HG02970 (cell line): ENCODE data around the gene TSBP1.
"Not testable (repeated sequence)": the region's sequence is repeated elsewhere in the genome, so short reads cannot be mapped to it uniquely, and the experiment has no call there.

Source experiments
- ATAC-seq: cut with Tn5 transposase; IDR thresholded peaks from one replicate; pipeline ENCODE4 v1.9.1; 2021; ENCODE audit warnings: mild to moderate bottlenecking, moderate library complexity, moderate number of reproducible peaks; ENCODE audit not compliant: unreplicated experiment, low FRiP score

Gene TSBP1

GRCh38 chr6:32291543-32291942 lies 80.2 kb downstream of the TSBP1 start:
- no peak for ATAC-seq

DNA sequence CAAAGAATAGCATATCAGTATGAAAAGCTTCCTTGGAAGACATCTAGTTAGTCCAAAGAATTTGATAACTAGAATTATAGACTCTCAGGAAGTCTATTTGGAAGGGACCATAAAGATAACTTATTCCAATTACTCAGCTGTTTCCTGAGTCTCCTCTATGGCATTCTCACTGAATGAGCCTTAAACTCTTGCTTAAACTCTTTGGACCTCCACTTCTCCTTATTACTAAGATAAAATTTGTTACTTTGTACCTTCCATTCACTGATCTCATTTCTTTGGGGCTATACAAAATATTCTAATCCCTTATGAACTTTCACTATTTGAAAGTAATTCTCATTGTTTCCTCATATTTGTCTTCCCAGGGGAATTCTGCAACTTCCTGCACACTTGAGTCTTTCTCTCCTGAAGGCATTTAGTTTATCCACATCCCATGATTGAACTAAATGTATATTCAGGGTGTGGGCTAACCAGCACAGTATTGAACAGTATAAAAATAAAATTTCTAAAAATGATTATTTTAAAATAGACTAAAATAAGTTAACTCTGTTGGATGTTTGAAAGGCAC lies 80.7 kb downstream of the TSBP1 start:
- ATAC-seq = no peak

GRCh38 chr6:32288426-32288825 lies 83.3 kb downstream of the TSBP1 start:
- ATAC-seq = no peak

DNA sequence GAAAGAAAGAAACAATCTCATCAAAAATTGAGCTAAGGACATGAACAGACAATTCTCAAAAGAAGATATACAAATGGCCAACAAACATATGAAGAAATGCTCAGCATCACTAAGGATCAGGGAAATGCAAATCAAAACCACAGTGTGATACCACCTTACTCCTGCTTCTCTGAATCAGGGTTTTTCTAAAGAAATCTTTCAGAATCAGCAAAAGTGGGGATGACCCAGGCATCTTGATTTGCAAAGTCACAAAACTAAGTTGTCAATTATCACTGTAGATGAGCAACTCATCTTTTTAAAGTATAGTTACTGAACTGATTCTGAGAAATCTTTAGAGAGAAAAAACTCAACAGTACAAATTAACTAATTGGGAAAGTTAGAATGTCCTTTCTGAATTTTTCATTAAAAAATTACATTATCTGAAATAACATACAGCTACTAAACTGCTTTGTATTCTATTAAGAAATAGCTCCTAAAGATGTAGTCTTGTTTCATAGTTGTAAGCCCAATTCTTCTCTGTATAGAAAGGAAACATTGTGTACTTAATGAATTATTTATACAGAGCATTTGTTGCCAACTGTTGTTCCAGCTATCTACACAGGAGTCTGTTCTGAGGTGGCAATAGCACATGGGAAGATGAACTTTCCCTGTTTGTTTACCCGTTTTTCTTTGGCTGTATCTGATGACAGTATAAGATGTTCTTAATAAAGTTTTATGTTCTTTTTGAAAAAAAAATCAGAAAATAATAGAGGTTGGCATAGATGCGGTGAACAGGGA lies 97.7 kb downstream of the TSBP1 start:
- not testable (repeated sequence) for ATAC-seq

- no peak for ATAC-seq
Observed at GRCh38 chr6:32271429-32271828, 100.3 kb downstream of the TSBP1 start.

GRCh38 chr6:32268459-32268858 lies 103.2 kb downstream of the TSBP1 start:
- not testable (repeated sequence) for ATAC-seq

DNA sequence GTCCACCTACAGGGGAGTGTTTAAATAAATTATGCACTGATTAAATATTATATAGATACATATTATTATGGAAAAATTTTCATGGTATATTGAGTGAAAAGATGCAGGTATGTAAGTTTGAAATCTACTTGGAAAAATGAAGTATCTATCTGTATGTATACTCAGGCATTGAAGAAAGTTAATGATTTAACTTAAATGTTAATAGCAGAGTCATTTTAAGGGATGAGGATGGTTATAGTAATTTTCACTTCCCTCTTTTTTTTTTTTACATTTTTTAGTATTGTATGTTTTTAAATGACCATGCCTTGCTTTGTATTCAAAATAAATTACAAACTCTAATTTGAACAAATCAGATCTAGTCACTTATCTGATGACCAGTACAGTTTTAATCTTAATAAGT lies 104.7 kb downstream of the TSBP1 start:
- no peak for ATAC-seq

DNA sequence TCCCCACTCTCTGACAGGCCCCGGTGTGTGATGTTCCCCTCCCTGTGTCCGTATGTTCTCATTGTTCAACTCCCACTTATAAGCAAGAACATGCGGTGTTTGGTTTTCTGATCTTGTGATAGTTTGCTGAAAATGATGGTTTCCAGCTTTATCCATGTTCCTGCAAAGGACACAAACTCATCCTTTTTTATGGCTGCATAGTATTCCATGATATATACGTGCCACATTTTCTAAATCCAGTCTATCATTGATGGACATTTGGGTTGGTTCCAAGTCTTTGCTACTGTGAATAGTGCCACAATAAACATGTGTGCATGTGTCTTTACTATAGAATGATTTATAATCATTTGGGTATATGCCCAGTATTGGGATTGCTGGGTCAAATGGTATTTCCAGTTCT lies 114.4 kb downstream of the TSBP1 start:
- not testable (repeated sequence) for ATAC-seq

- no peak for ATAC-seq
Observed at GRCh38 chr6:32255199-32256153, 116.2 kb downstream of the TSBP1 start.

- ATAC-seq = no peak
Observed at GRCh38 chr6:32254761-32255198, 116.9 kb downstream of the TSBP1 start.

DNA sequence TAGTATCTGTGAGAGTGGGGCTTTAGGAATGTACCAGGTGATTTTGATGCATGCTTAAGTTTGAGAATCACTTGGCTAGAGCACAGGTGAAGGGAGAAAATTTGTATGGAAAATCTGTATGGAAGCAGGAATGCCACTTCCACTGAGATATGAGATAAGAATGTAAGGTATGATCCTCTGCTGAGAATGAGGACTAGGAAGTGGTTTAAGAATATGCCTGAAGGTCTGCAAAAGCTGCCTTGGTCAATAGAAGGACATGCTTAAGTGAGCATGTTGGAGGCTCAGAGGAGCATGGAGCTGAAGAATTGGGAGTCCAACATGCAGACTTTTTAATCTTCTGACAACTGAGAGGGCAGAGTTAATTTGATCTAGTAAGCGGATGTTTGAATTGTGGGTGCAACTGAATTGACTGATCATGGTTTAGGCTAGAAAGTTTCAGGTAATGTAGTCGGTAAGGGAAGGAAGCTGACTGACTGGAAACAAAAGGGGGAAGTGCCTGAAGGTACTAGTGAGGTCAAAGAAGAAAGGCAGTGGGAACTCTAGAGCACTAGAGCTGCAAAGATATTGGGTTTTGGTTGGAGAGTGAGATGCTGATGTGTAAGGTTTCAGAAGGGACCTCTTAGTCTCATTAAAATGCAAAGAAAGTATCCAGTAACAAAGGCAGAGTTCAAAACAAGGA lies 119.2 kb downstream of the TSBP1 start:
- no peak for ATAC-seq

DNA sequence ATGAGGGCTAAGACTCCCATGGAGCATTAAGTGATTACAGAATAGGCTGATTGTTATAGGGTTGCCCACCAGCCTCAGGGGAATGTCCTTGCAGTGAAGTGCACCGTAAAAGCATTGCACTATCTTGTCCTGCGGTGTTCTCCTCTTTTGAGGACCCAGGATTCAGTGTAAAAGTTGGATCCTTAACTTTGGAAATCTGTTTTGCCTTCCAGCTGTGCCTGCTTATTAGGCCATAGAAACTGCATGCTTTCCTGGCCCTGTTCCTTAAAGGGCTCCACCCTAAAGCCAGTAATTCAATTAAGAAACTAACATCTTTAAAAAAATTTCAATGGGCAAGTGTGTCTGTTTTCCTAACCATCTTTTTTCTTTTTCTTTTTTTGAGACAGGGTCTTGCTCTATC lies 122.4 kb downstream of the TSBP1 start:
- no peak for ATAC-seq

DNA sequence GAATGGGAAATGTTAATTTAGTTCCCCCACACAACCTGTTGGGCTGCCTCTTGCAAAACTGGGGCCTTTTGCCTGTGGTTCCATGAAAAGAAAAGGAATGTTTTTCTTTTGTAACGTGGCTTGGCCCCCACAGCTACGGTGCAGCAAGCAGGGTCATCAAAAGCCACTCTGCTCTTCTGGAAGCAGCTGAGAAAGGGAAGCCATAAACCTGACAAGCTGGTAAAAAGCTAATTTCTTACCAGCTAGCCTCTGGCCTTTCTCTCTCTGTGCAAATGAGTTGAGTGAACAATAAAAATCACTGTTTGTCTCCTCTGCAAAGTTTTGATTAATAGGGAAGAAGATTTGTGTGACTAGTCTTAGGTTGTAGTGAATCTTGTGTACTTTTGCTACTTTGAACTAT lies 124.3 kb downstream of the TSBP1 start:
- no peak for ATAC-seq

- ATAC-seq = no peak
Observed at GRCh38 chr6:32244946-32245398, 126.7 kb downstream of the TSBP1 start.

GRCh38 chr6:32244270-32244669 lies 127.4 kb downstream of the TSBP1 start:
- ATAC-seq = no peak
